Right atrium auricular region (tissue), 2 donors: ENCODE data around the gene REEP5. TPM values are rescaled to one million over a fixed set of nuclear protein-coding genes. Genes with fewer than 3 reads are reported as not detected.
A peak's percentile ranks its signal among the peaks of the same experiment; 100 is the strongest.
"Not testable (repeated sequence)": the region's sequence is repeated elsewhere in the genome, so short reads cannot be mapped to it uniquely, and the experiment has no call there.

Experiments used
- DNase-seq: peaks from one replicate; pipeline ENCODE4 v3.0.0-alpha.2; 2019; ENCODE audit warnings: low spot score
- H3K27ac ChIP-seq, 2 donors: fragments of 200-600 bp; sonication (generic); 1 replicate in 1 of 2; 2 replicates in 1 of 2; pipeline ENCODE4 v1.5.1; 2016 to 2019
- H3K27me3 ChIP-seq, 2 donors: fragments of 200-600 bp; sonication (generic); one replicate each; pipeline versions ENCODE4 v1.5.1 to v1.6.0; 2017 to 2019
- H3K36me3 ChIP-seq: fragments of 200-600 bp; sonication (generic); one replicate; pipeline ENCODE4 v1.5.1; 2016
- H3K4me1 ChIP-seq, 2 donors: fragments of 200-600 bp; sonication (generic); one replicate each; pipeline versions ENCODE4 v1.5.1 to v1.6.0; 2017 to 2019
- H3K4me3 ChIP-seq, 2 donors: fragments of 200-600 bp; sonication (generic); 1 replicate in 1 of 2; 2 replicates in 1 of 2; pipeline ENCODE4 v1.5.1; 2017 to 2019; ENCODE audit warnings: mild to moderate bottlenecking in 1 of 2, moderate library complexity in 1 of 2
- H3K9me3 ChIP-seq, 2 donors: fragments of 200-600 bp; sonication (generic); one replicate each; pipeline ENCODE4 v1.5.1; 2019
- total RNA-seq, 2 donors: library from RNA; depleted of rRNA; stranded (reverse); fragments of >200 nt; gene quantifications; one replicate each; pipeline ENCODE4 v1.1.0, GENCODE V29; 2016
- TF ChIP-seq, protein P1 (sequence below), 2 donors: fragments of 200-600 bp; sonication (generic); IDR thresholded peaks; one replicate each; pipeline ENCODE4 v1.5.1; 2019; ENCODE audit warnings: antibody characterized with exemption in 2 of 2

REEP5 gene
- total RNA-seq, 2 donors from 2014 or later: 77.7 to 140 TPM

DNA sequence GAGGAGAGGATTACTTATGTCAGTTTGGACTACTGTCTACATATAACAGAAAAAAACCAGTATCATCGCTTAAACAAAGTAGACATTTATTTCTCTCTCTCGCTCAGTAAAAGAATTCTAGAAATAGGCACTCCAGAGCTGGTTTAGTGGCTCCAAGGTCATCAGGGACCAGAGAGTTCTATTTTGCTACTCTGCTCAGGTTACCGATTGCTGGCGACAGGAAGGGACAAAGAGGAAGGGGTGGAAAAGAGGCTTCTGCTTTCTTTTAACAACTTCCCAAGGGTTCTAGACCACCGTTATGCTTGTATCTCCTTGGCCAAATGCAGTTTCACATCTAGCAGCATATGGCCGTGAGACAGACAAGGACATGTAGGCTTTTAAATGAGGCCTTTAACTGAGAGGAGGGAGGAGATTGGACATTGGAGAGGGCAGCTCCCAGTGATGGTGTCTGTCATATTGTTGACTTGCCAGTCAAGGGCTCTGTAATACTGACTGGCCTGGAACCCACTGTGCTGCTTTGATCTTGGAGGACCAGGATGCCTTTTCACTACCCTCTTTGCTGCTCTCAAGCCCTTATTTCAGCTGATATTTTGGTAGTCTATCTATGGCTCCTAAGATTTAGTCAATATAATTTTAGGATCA, 39.0 kb upstream of the REEP5 start:
- no peaks in the 10 kb centered on the region for H3K36me3 ChIP-seq
- H3K4me3 ChIP-seq: no peak overlapping the region
- no peaks in the 10 kb centered on the region for H3K9me3 ChIP-seq
- H3K4me1 ChIP-seq: peaks cover 0 to 32% of the 10 kb centered on the region in 2 donors
- H3K27ac ChIP-seq: no peak overlapping the region
- no peaks in the 10 kb centered on the region for H3K27me3 ChIP-seq
- no peak for DNase-seq
- TF ChIP-seq, protein P1, sequence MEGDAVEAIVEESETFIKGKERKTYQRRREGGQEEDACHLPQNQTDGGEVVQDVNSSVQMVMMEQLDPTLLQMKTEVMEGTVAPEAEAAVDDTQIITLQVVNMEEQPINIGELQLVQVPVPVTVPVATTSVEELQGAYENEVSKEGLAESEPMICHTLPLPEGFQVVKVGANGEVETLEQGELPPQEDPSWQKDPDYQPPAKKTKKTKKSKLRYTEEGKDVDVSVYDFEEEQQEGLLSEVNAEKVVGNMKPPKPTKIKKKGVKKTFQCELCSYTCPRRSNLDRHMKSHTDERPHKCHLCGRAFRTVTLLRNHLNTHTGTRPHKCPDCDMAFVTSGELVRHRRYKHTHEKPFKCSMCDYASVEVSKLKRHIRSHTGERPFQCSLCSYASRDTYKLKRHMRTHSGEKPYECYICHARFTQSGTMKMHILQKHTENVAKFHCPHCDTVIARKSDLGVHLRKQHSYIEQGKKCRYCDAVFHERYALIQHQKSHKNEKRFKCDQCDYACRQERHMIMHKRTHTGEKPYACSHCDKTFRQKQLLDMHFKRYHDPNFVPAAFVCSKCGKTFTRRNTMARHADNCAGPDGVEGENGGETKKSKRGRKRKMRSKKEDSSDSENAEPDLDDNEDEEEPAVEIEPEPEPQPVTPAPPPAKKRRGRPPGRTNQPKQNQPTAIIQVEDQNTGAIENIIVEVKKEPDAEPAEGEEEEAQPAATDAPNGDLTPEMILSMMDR (IDR thresholded peaks at IDR 0.05): no peak

DNA sequence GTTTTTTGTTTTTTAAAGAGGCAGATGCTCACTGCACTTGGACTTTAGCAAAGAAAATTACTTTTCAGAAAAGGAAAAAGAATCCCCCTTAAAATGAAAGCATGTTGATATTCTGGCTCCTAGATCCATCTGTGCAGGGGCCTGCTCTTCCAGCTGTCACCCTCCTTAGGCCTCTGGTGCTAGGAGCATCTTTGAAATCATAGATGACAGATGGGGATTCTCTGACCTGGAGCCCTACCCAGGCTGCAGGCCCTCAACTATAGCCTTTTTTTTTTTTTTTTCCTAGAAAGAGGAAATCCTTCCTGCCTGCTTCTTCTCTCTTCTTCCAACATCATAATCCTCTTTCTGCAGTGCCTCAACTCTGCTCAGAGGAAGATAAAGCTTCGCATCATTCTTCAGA, 38.3 kb upstream of the REEP5 start:
- Histone ChIP-seq H3K27me3 (no peaks in the 10 kb centered on the region), H3K27ac (no peak overlapping the region), H3K4me1 (peaks cover 0 to 32% of the 10 kb centered on the region in 2 donors), H3K9me3 (no peaks in the 10 kb centered on the region), H3K4me3 (no peak overlapping the region), H3K36me3 (no peaks in the 10 kb centered on the region)
- TF ChIP-seq, protein P1 (IDR thresholded peaks at IDR 0.05): no peak
- DNase-seq: no peak

DNA sequence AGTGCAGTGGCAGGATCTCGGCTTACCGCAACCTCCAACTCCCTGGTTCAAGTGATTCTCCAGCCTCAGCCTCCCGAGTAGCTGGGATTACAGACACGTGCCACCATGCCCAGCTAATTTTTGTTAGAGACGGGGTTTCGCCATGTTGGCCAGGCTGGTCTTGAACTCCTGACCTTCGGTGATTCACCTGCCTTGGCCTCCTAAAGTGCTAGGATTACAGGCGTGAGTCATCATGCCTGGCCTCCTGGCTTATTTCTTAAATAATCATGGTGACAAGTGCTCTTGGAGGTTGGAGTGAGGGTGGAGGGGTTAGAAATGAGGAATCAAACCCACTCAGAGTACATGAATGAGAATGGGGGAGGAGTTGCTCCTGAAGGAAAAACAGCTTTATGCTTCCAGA, 37.8 kb upstream of the REEP5 start:
- H3K4me1 ChIP-seq: peaks cover 0 to 32% of the 10 kb centered on the region in 2 donors
- H3K27ac ChIP-seq: not testable (repeated sequence)

DNA sequence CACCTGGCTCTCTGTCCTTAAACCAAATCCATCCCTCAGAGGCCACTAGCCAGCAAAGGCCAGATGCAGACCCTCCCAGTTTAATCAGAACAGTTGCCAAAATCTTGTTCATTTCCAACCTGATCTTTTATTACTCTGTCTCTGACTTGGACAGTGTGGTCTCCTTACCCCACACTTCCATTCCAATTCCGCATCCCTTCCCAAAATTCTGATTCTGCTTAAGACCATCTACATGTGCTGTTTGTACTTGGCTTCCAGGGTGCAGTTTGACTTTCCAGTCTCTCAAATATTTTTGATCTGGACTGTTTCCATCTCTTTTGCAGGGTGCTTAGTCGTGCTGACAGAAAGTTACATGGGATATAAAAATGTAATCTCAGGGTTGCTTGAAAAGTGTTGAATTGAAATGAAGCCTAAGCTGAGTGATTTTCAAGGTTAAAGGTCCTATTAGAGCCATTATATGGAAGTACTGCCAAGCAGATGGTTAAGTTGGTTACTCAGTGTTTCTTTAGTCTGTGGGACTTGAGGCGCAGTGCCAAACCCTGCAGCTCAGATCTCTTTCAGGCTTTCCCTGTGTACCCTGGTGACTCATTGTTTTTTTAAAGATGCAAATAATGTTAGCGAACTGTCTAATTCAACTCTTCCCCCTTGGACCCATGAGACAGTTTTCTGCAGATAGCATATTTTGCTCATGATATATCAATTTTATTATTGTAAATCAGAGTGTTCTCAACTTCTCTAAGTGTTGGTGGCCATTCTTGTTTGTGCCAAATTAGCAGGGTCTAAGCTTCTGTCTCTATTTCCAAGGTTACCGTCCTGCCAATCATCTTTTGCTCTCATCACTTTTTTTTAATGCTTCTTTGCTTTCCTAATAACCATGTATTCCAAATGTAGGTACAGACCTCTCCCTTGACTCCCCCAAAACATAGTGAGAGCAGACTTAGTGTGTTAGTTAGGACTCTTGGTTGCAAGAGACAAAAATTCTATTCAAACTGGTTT, 36.4 kb upstream of the REEP5 start:
- Histone ChIP-seq H3K27me3 (no peaks in the 10 kb centered on the region), H3K9me3 (no peaks in the 10 kb centered on the region), H3K27ac (peak overlapping the region; percentile 39 to 57), H3K36me3 (no peaks in the 10 kb centered on the region), H3K4me1 (peaks cover 0 to 32% of the 10 kb centered on the region in 2 donors), H3K4me3 (no peak overlapping the region)
- peak; percentile 62 for DNase-seq
- TF ChIP-seq, protein P1 (IDR thresholded peaks at IDR 0.05): no peak

More for the DNA sequence above, 37.8 kb upstream of the REEP5 start:
- H3K36me3 ChIP-seq, DNase-seq, H3K9me3 ChIP-seq, H3K27me3 ChIP-seq, H3K4me3 ChIP-seq: not testable (repeated sequence)

DNA sequence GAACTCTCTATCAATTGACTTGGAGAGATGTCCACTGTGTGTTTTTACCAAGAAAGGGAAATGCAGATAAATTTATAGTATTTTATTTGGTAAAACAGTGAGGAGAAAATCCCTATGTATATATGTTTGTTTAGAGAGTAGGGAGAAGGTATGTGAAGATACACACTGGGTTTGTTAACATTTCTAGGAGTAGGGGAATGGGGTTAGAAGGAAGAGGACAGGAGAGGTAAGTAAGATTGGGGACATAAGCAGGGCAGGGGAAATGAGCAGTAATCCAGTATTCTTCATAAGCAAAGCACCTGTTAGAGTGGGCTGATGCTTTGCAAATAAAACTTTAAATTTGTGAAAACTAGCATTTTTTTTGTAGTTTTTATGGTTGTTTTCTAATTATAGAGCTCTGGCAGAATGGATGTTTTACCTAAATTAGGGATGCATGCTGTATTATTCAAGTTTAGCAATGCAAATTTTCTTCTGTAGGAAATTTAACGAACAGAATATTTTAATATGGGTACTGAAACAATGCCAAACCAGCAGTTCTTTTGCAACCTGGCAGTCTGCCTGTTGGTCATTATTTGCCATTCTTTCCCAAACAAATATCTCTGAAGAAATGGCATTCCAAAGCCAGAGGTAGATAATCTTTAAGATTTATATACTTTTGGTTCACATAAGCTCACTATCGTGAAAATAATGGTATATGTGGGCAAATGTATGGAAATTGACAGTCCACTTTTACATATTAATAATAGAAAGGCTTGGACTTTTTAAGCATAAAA, 35.2 kb upstream of the REEP5 start:
- no peaks in the 10 kb centered on the region for H3K36me3 ChIP-seq
- no peaks in the 10 kb centered on the region for H3K9me3 ChIP-seq
- no peak for DNase-seq
- H3K4me3 ChIP-seq: no peak overlapping the region
- H3K4me1 ChIP-seq: peaks cover 0 to 32% of the 10 kb centered on the region in 2 donors
- TF ChIP-seq, protein P1 (IDR thresholded peaks at IDR 0.05): no peak
- no peak overlapping the region for H3K27ac ChIP-seq
- no peaks in the 10 kb centered on the region for H3K27me3 ChIP-seq
